Nephron progenitor cell (in vitro differentiated cells): ENCODE results near the gene FBXL13.

ENCODE experiments used
- DNase-seq: peaks from one replicate; pipeline ENCODE4 v3.0.0; 2021
- H3K27ac Mint-ChIP-seq: 2 replicates; pipeline ENCODE4 v1.8.0; 2021; ENCODE audit warnings: mild to moderate bottlenecking, moderate library complexity, mixed read lengths
- H3K27me3 Mint-ChIP-seq: 2 replicates; pipeline ENCODE4 v1.8.0; 2021; ENCODE audit warnings: mild to moderate bottlenecking, low read depth, mixed read lengths; ENCODE audit not compliant: poor library complexity
- H3K36me3 Mint-ChIP-seq: 2 replicates; pipeline ENCODE4 v1.8.0; 2021; ENCODE audit warnings: low read depth, mixed read lengths
- H3K4me1 Mint-ChIP-seq: 2 replicates; pipeline ENCODE4 v1.8.0; 2021; ENCODE audit warnings: mixed read lengths
- H3K4me3 Mint-ChIP-seq: 2 replicates; pipeline ENCODE4 v1.8.0; 2021; ENCODE audit warnings: mild to moderate bottlenecking, moderate library complexity, mixed read lengths
- H3K9me3 Mint-ChIP-seq: 2 replicates; pipeline ENCODE4 v1.8.0; 2021; ENCODE audit warnings: mild to moderate bottlenecking, moderate library complexity, mixed read lengths
- TF ChIP-seq, protein P1 (sequence below): fragments of 200-600 bp; sonication (generic); IDR thresholded peaks from 2 replicates; pipeline ENCODE4 v1.5.0; 2021; ENCODE audit warnings: antibody characterized with exemption

Gene FBXL13

GRCh38 chr7:102821994-102822747 is 252.4 kb downstream of the FBXL13 start:
- Mint-ChIP-seq H3K4me3 (no peak overlapping the region), H3K9me3 (peaks cover 2% of the 10 kb centered on the region), H3K27ac (no peak overlapping the region)

DNA sequence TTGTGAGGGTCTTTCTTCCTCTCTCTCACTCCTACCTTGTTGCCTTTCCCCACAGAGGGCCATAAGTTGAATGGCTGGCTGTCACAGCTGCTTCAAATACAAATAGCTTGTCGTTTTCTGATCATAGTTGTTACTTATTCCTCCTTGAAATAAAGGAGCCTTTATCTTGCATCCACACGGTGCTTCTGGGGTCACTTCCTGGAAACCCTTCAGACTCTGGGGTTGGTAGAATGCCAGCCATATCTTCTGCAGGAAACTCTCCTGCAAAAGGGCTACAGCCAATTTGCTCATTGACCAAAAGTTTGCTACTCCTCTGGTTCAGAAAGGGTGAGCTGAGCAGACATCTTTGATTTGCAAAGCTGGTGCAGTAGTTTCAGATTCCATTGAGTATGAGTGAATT is 255.4 kb downstream of the FBXL13 start:
- TF ChIP-seq, protein P1, sequence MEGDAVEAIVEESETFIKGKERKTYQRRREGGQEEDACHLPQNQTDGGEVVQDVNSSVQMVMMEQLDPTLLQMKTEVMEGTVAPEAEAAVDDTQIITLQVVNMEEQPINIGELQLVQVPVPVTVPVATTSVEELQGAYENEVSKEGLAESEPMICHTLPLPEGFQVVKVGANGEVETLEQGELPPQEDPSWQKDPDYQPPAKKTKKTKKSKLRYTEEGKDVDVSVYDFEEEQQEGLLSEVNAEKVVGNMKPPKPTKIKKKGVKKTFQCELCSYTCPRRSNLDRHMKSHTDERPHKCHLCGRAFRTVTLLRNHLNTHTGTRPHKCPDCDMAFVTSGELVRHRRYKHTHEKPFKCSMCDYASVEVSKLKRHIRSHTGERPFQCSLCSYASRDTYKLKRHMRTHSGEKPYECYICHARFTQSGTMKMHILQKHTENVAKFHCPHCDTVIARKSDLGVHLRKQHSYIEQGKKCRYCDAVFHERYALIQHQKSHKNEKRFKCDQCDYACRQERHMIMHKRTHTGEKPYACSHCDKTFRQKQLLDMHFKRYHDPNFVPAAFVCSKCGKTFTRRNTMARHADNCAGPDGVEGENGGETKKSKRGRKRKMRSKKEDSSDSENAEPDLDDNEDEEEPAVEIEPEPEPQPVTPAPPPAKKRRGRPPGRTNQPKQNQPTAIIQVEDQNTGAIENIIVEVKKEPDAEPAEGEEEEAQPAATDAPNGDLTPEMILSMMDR: no peak
- H3K4me1 Mint-ChIP-seq: no peaks in the 10 kb centered on the region
- peaks cover 29% of the 10 kb centered on the region for H3K36me3 Mint-ChIP-seq
- H3K27me3 Mint-ChIP-seq: no peaks in the 10 kb centered on the region
- DNase-seq: no peak
- no peak overlapping the region for H3K4me3 Mint-ChIP-seq
- no peaks in the 10 kb centered on the region for H3K9me3 Mint-ChIP-seq
- no peak overlapping the region for H3K27ac Mint-ChIP-seq

More at GRCh38 chr7:102821994-102822747, 252.4 kb downstream of the FBXL13 start:
- H3K4me1 Mint-ChIP-seq: no peaks in the 10 kb centered on the region
- DNase-seq: no peak
- H3K27me3 Mint-ChIP-seq: no peaks in the 10 kb centered on the region
- H3K36me3 Mint-ChIP-seq: peaks cover 49% of the 10 kb centered on the region
- TF ChIP-seq, protein P1: no peak

DNA sequence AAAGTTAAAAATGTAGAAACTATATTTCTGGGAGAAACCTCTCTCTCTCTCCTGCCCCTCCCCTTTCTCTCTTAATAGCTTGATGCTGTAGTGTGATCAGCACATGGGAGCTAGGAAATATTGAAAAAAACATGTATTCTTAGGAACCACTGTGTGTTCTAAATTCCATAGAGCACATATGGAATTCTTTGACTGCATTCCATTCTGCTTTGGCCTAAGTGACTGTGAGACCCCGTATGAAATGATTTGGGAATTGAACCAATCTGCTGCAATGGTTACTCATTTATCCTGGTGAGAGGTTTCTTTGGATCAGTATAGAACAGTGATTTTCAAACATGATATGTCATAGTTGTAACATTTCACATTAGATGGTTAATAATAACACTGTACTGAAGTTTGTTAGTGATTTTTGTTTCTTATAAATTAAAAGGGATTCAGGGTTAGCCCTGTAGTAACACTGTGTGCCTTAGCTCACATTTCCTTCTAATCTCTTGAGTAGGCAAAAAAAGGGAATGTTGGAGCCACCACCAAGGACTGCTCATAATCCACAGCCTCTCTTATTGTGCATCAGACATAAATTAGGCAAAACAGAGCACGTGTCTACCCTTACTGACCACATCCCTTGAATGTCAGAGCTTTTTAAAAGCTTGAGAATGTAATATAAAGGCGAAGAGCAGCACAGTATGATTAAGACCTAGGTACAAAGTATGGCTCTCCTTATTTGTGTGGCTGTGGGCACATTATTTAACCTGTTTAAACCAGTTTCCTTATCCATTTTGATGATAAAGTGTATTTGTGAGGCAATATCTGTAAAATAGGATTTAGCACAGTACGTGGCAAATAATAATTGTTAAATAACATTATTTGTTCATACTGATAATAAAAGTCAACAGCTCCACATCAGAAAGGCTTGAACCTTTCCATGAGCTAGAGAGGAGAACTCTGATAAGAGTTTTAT is 256.7 kb downstream of the FBXL13 start:
- H3K4me1 Mint-ChIP-seq: no peaks in the 10 kb centered on the region
- no peaks in the 10 kb centered on the region for H3K27me3 Mint-ChIP-seq
- no peak for DNase-seq
- H3K4me3 Mint-ChIP-seq: no peak overlapping the region
- H3K9me3 Mint-ChIP-seq: no peaks in the 10 kb centered on the region
- H3K36me3 Mint-ChIP-seq: peaks cover 25% of the 10 kb centered on the region
- H3K27ac Mint-ChIP-seq: no peak overlapping the region
- TF ChIP-seq, protein P1: no peak

DNA sequence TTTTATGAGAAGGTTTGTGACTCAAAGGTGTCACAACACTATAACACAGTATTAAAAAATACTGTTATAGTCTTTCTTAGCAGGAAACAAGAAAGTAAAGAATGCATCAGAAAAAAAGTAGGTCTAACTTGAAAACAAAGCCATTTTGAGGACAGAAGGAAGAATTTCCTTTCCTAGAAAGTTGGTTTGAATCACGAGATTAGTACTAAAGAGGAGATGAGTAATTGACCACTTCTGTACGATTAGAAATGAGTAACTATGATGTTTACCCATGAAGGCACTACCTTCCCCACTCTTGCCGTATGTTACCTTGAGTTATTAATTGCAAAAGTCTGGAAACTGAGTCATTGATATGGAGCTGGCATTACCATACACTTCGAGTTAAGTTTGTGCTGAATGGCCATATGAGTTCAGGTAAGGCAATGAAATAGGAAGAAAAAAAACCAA is 260.5 kb downstream of the FBXL13 start:
- Mint-ChIP-seq H3K9me3 (no peaks in the 10 kb centered on the region), H3K4me3 (no peak overlapping the region), H3K4me1 (no peaks in the 10 kb centered on the region), H3K27me3 (no peaks in the 10 kb centered on the region), H3K27ac (no peak overlapping the region), H3K36me3 (peaks cover 12% of the 10 kb centered on the region)
- TF ChIP-seq, protein P1: no peak
- no peak for DNase-seq

DNA sequence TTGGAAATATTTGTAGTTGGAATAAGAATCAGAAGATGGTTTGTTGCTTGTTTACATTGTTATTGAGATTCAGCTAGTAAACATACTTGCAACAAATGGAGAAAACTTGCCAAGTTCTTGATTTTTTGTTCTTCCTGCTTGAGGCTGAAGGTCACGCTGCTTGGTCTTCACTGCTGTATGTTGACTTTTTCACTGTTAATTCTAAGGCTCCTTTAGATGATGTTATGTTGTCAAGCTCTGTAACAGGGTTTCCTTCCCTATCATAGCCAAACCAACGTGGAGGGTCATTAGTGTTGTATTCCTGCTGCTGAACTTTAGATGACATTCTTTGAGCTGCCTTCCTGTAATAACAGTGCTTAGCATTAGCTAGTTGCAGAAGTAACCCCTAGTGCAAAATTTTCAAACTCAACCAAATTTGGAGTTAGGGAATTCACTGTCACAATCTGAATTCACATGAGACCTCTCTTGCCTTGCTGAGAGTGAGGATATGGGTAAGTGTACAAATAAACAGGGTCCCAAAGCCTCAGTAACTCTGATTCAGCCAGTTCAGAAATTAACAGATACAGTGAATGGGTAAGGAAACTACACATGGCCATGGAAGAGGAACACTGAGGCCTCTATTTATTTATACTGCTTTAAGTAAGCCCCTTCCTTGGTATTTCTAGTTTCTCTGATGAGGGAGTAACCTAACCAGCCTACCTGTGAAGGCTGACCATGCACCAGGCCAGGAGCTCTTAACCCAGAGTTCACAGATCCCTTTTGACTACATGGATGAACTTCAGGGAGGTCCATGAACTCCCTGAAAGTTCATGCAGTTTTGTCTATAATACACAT is 261.2 kb downstream of the FBXL13 start:
- Mint-ChIP-seq H3K27ac (no peak overlapping the region), H3K36me3 (peaks cover 15% of the 10 kb centered on the region), H3K4me3 (no peak overlapping the region), H3K4me1 (no peaks in the 10 kb centered on the region), H3K9me3 (no peaks in the 10 kb centered on the region), H3K27me3 (no peaks in the 10 kb centered on the region)
- no peak for DNase-seq
- TF ChIP-seq, protein P1: no peak
